ENCODE measurements around the gene HHAT. TPM values are rescaled to one million over a fixed set of nuclear protein-coding genes. Genes with fewer than 3 reads are reported as not detected.

Gene HHAT
- total and polyA plus RNA-seq, 2 of the 13 experiments (the other 11 are each of a cell fraction or from before 2014, with no cell fraction given), result 2.6 to 4.9 TPM

- Histone ChIP-seq H3K4me1 (ENCODE audit: insufficient read depth, low read length) (no peaks in the 10 kb centered on the region), H3K79me2 (ENCODE audit: insufficient read depth, low read length) (no peaks in the 10 kb centered on the region), H2AFZ (ENCODE audit: low read length) (no peak overlapping the region), H3K4me3 (replicated peaks in 1 of 3; ENCODE audit: insufficient read depth in 1 of 3, low read depth in 2 of 3, low read length in 3 of 3) (no peak overlapping the region), H3K9me3 (ENCODE audit: low read length) (no peaks in the 10 kb centered on the region), H3K27me3 (ENCODE audit: control insufficient read depth in 1 of 2, insufficient read depth in 2 of 2, low read length in 2 of 2) (no peaks in the 10 kb centered on the region), H3K9ac (ENCODE audit: insufficient read depth, low read depth, low read length) (no peak overlapping the region), H3K27ac (ENCODE audit: extremely low read length, insufficient read depth, low read length) (no peak overlapping the region), H3K4me2 (ENCODE audit: low read depth, low read length) (no peak overlapping the region), H4K20me1 (ENCODE audit: insufficient read depth, low read length) (no peaks in the 10 kb centered on the region), H3K36me3 (replicated peaks in 1 of 2; ENCODE audit: control insufficient read depth in 1 of 2, insufficient read depth in 2 of 2, low read length in 2 of 2) (no peaks in the 10 kb centered on the region)
- WGBS (ENCODE audit: low lambda C conversion rate), result 7% methylated on average over 6 of the region's 7 CpGs
- POLR2A ChIA-PET, result no interaction called here
- ATAC-seq, result no peak
- in situ Hi-C loops (cut with HindIII; ENCODE audit: extremely low pct_ligation_motif_present, low pct_unique_long_range_greater_than_20kb), result no loop called here
- intact Hi-C loops (cut with micrococcal nuclease; ENCODE audit: unreplicated experiment), result no loop called here
- no peak for DNase-seq (ENCODE audit: low spot score)
- BruUV-seq (replicated peaks), result no TSS peak
- CTCF ChIA-PET (ENCODE audit: low intra/inter-chr PET ratio, low total read pairs), result no interaction called here
- no peak for FAIRE-seq
- TF ChIP-seq ZBTB7B (CRISPR knock-in tag; IDR thresholded peaks at IDR 0.05) (no peak), ZNF776 (CRISPR knock-in tag; IDR thresholded peaks at IDR 0.05) (no peak), BATF2 (CRISPR knock-in tag; IDR thresholded peaks at IDR 0.05) (no peak), GZF1 (CRISPR knock-in tag; IDR thresholded peaks at IDR 0.05) (no peak), TIGD3 (CRISPR knock-in tag; IDR thresholded peaks at IDR 0.05; ENCODE audit: borderline replicate concordance) (no peak), EZH2 (conservative IDR thresholded peaks at IDR 0.05; ENCODE audit: low read depth, low read length) (no peak), ZNF446 (CRISPR knock-in tag; IDR thresholded peaks at IDR 0.05) (no peak), ZNF841 (CRISPR knock-in tag; IDR thresholded peaks at IDR 0.05; ENCODE audit: borderline replicate concordance) (no peak), TOPORS (CRISPR knock-in tag; IDR thresholded peaks at IDR 0.05) (no peak), KDM5B (CRISPR knock-in tag; IDR thresholded peaks at IDR 0.05; ENCODE audit: borderline replicate concordance) (no peak), ZBTB14 (CRISPR knock-in tag; IDR thresholded peaks at IDR 0.05) (no peak)
These were observed 359.0 kb downstream of the HHAT start for GRCh38 chr1:210687582-210688279.
